IMR-90 (cell line): Measurements from ENCODE around the gene TBC1D23. TPM values are rescaled to one million over a fixed set of nuclear protein-coding genes. Genes with fewer than 3 reads are reported as not detected.

Experiments used
- ATAC-seq: fragments of 200-7000 bp; cut with Tn5 transposase; 2 replicates; pipeline ENCODE4 v1.9.1; 2020; ENCODE audit warnings: low read depth, mild to moderate bottlenecking, moderate library complexity
- BruUV-seq: library from RNA; stranded (reverse); fragments of 400-500 nt; replicated peaks from 2 replicates; lab custom pipeline; 2021; lab: Mats Ljungman, UMichigan
- CTCF ChIA-PET: fragments of 300-600 bp; formaldehyde crosslinking; extraction: SDS; loops from one replicate; lab custom pipeline; 2021; ENCODE audit warnings: antibody characterized with exemption; lab: Yijun Ruan, JAX
- POLR2A ChIA-PET: fragments of 300-600 bp; sonication (Branson Sonifier 250); formaldehyde crosslinking; loops from one replicate; lab custom pipeline; 2022; ENCODE audit warnings: antibody characterized with exemption; ENCODE audit not compliant: unreplicated experiment; lab: Charles Lee
- DNase-seq: peaks from one replicate; pipeline ENCODE4 v3.0.0; 2013
- H2AFZ ChIP-seq: replicated peaks from 2 replicates; pipeline ENCODE3; 2013; ENCODE audit warnings: low read length, mild to moderate bottlenecking; ENCODE audit not compliant: poor library complexity
- H2AK5ac ChIP-seq: 2 replicates; pipeline ENCODE4 v1.6.1; 2013; ENCODE audit warnings: low read depth, low read length, inconsistent platforms
- H2AK9ac ChIP-seq: replicated peaks from 2 replicates; pipeline ENCODE3; 2013; ENCODE audit warnings: mild to moderate bottlenecking, low read depth, low read length, moderate library complexity; ENCODE audit not compliant: poor library complexity
- H2BK120ac ChIP-seq: 2 replicates; pipeline ENCODE4 v1.6.1; 2013; ENCODE audit warnings: low read depth, low read length, inconsistent platforms
- H2BK15ac ChIP-seq: 3 replicates; pipeline ENCODE4 v1.6.1; 2013; ENCODE audit warnings: low read depth, low read length, inconsistent platforms
- H2BK20ac ChIP-seq: 2 replicates; pipeline ENCODE4 v1.6.1; 2013; ENCODE audit warnings: low read depth, mild to moderate bottlenecking, inconsistent platforms, low read length, moderate library complexity
- H2BK5ac ChIP-seq: 2 replicates; pipeline ENCODE4 v1.6.1; 2013; ENCODE audit warnings: mild to moderate bottlenecking, low read depth, low read length, inconsistent platforms; ENCODE audit not compliant: poor library complexity, severe bottlenecking
- H3K14ac ChIP-seq: replicated peaks from 2 replicates; pipeline ENCODE4 v1.6.1; 2013; ENCODE audit warnings: low read depth, low read length, inconsistent platforms
- H3K18ac ChIP-seq: 2 replicates; pipeline ENCODE4 v1.6.1; 2013; ENCODE audit warnings: low read depth, low read length, control low read depth
- H3K23ac ChIP-seq: 2 replicates; pipeline ENCODE4 v1.6.1; 2013; ENCODE audit warnings: low read depth, low read length, inconsistent platforms
- H3K27ac ChIP-seq: 2 replicates; pipeline ENCODE4 v1.5.1; 2013; ENCODE audit warnings: mild to moderate bottlenecking, control low read depth, low read length; ENCODE audit not compliant: insufficient read depth
- H3K27me3 ChIP-seq: 2 replicates; pipeline ENCODE4 v1.6.1; 2013; ENCODE audit warnings: low read length; ENCODE audit not compliant: control insufficient read depth, insufficient read depth
- H3K36me3 ChIP-seq: 2 replicates; pipeline ENCODE4 v1.6.1; 2013; ENCODE audit warnings: low read length, mixed read lengths; ENCODE audit not compliant: control insufficient read depth, insufficient read depth
- H3K4ac ChIP-seq: 2 replicates; pipeline ENCODE4 v1.6.1; 2013; ENCODE audit warnings: low read depth, low read length, inconsistent platforms
- H3K4me1 ChIP-seq: 2 replicates; pipeline ENCODE4 v1.6.1; 2013; ENCODE audit warnings: low read length, mixed read lengths; ENCODE audit not compliant: control insufficient read depth, insufficient read depth
- H3K4me2 ChIP-seq: 2 replicates; pipeline ENCODE4 v1.6.1; 2013; ENCODE audit warnings: low read depth, mild to moderate bottlenecking, control low read depth, low read length, moderate library complexity
- H3K4me3 ChIP-seq: 2 replicates; pipeline ENCODE4 v1.5.1; 2013; ENCODE audit warnings: low read depth, mild to moderate bottlenecking, control low read depth, low read length, moderate library complexity; ENCODE audit not compliant: insufficient read depth
- H3K56ac ChIP-seq: 2 replicates; pipeline ENCODE4 v1.6.1; 2013; ENCODE audit warnings: low read length, inconsistent platforms; ENCODE audit not compliant: insufficient read depth; ENCODE audit errors: extremely low read depth
- H3K79me1 ChIP-seq, 2 experiments: 2 replicates each; pipeline ENCODE4 v1.6.1; 2013; ENCODE audit warnings: low read length in 2 of 2, inconsistent platforms in 1 of 2, low read depth in 1 of 2
- H3K9ac ChIP-seq: 2 replicates; pipeline ENCODE4 v1.6.1; 2013; ENCODE audit warnings: low read depth, low read length, control low read depth
- H3K9me1 ChIP-seq: 2 replicates; pipeline ENCODE4 v1.6.1; 2013; ENCODE audit warnings: low read length, inconsistent platforms; ENCODE audit not compliant: insufficient read depth
- H3K9me3 ChIP-seq: 2 replicates; pipeline ENCODE4 v1.6.1; 2013; ENCODE audit warnings: low read length; ENCODE audit not compliant: control insufficient read depth, insufficient read depth
- H4K20me1 ChIP-seq: 2 replicates; pipeline ENCODE4 v1.6.1; 2013; ENCODE audit warnings: low read length, inconsistent platforms; ENCODE audit not compliant: insufficient read depth
- H4K5ac ChIP-seq: 2 replicates; pipeline ENCODE4 v1.6.1; 2013; ENCODE audit warnings: mild to moderate bottlenecking, low read depth, low read length, control low read depth
- H4K8ac ChIP-seq, 2 experiments: 2 replicates each; pipeline ENCODE4 v1.6.1; 2013; ENCODE audit warnings: low read depth in 2 of 2, low read length in 2 of 2, control low read depth in 1 of 2, inconsistent platforms in 1 of 2
- H4K91ac ChIP-seq: 2 replicates; pipeline ENCODE4 v1.6.1; 2013; ENCODE audit warnings: low read depth, low read length, inconsistent platforms; ENCODE audit not compliant: insufficient read depth
- CHD1 ChIP-seq: IDR thresholded peaks from 2 replicates; pipeline ENCODE4 v1.6.1; 2012; ENCODE audit warnings: low read depth, low read length, improper control_type of control experiment
- CTCF ChIP-seq: conservative IDR thresholded peaks from 2 replicates; pipeline ENCODE4 v1.5.1; 2012; ENCODE audit warnings: mild to moderate bottlenecking, low read depth, low read length, improper control_type of control experiment
- ELK1 ChIP-seq: fragments of 150-350 bp; IDR thresholded peaks from 2 replicates; pipeline ENCODE4 v1.6.1; 2016; ENCODE audit warnings: low read depth, mild to moderate bottlenecking, low read length, moderate library complexity, borderline replicate concordance
- MAFK ChIP-seq: IDR thresholded peaks from 2 replicates; pipeline ENCODE4 v1.6.1; 2012; ENCODE audit warnings: low read depth, low read length, improper control_type of control experiment
- MXI1 ChIP-seq: IDR thresholded peaks from 2 replicates; pipeline ENCODE4 v1.6.1; 2012; ENCODE audit warnings: low read depth, mild to moderate bottlenecking, low read length, moderate library complexity, borderline replicate concordance
- NFE2L2 ChIP-seq: fragments of 150-350 bp; IDR thresholded peaks from 2 replicates; pipeline ENCODE4 v1.6.1; 2016; ENCODE audit warnings: low read depth, mild to moderate bottlenecking, low read length
- POLR2A ChIP-seq: IDR thresholded peaks from 2 replicates; pipeline ENCODE4 v1.6.1; 2012; ENCODE audit warnings: mild to moderate bottlenecking, low read depth, low read length
- RAD21 ChIP-seq: IDR thresholded peaks from 2 replicates; pipeline ENCODE4 v1.6.1; 2012; ENCODE audit warnings: low read length, improper control_type of control experiment
- SMC3 ChIP-seq: fragments of 150-350 bp; IDR thresholded peaks from 2 replicates; pipeline ENCODE4 v1.6.1; 2016; ENCODE audit warnings: low read depth, mild to moderate bottlenecking, antibody characterized with exemption, low read length, moderate library complexity
- USF2 ChIP-seq: fragments of 150-350 bp; IDR thresholded peaks from 2 replicates; pipeline ENCODE4 v1.6.1; 2017; ENCODE audit warnings: mild to moderate bottlenecking, antibody characterized with exemption, low read length, low read depth
- WGBS, 2 experiments: methylation state at CpG; one replicate each; pipeline versions ENCODE4 v1.1.5 to v1.1.7; 2013; ENCODE audit warnings: missing lambda C conversion rate in 2 of 2; ENCODE audit not compliant: insufficient read length in 1 of 2; ENCODE audit errors: extremely low coverage in 2 of 2; 5-methylcytosine and 5-hydroxymethylcytosine counted together
- dilution Hi-C: fragments of 300-500 bp; cut with HindIII; formaldehyde crosslinking; loops from one replicate; pipeline ENCODE4 v1.14.3; 2018; ENCODE audit warnings: low sequenced_read_pairs; ENCODE audit not compliant: unreplicated experiment
- in situ Hi-C: fragments of 300-500 bp; cut with MboI; formaldehyde crosslinking; loops from 3 replicates; pipeline ENCODE4 v1.14.3; 2019; ENCODE audit warnings: low sequenced_read_pairs, inconsistent platforms, mixed read lengths
- intact Hi-C: fragments of 100-400 bp; cut with micrococcal nuclease; formaldehyde crosslinking; loops from 2 replicates; pipeline ENCODE4 v1.10.0; 2022
- polyA plus RNA-seq, 3 experiments: library from polyadenylated mRNA; depleted of rRNA; stranded (reverse); fragments of >200 nt; gene quantifications; 2 replicates each; pipeline ENCODE4 v1.2.3, GENCODE V29; 2012; ENCODE audit warnings: low replicate concordance in 1 of 3
- total RNA-seq: library from RNA; depleted of rRNA; stranded (reverse); fragments of >200 nt; gene quantifications from 2 replicates; pipeline ENCODE4 v1.2.3, GENCODE V29; 2012

The TBC1D23 gene
- total and polyA plus RNA-seq, 2 of the 4 experiments (the other 2 are of a cell fraction): 21.2 to 67.0 TPM

- no peak for TF ChIP-seq NFE2L2
- TF ChIP-seq CHD1: no peak
- TF ChIP-seq POLR2A: no peak
- 0 out of 2 replicates have a peak, but pooled peaks have one; percentile 25 for TF ChIP-seq MAFK
Measured at GRCh38 chr3:100269410-100270214, 8.8 kb downstream of the TBC1D23 start (continued).

- Histone ChIP-seq H3K14ac (peak overlapping the region; percentile 53), H3K4me2 (peak overlapping the region; percentile 81; the same call in 1 of the 2 replicates), H3K4ac (peak overlapping the region; percentile 80; the same call in 1 of the 2 replicates), H2BK120ac (peak overlapping the region; percentile 83), H2BK20ac (peak overlapping the region; percentile 89), H4K20me1 (peaks cover 9% of the 10 kb centered on the region; the same call in 1 of the 2 replicates), H3K56ac (peak overlapping the region; percentile 68; the same call in 1 of the 2 replicates), H3K23ac (peak overlapping the region; percentile 75; the same call in 1 of the 2 replicates), H4K8ac (peak overlapping the region in 1 of 2 experiments; percentile 68; a peak in 2 of 4 replicates), H2AK5ac (peak overlapping the region; percentile 2; the same call in 1 of the 2 replicates), H3K79me1 (peaks cover 12 to 42% of the 10 kb centered on the region in 2 experiments), H3K4me1 (peaks cover 4% of the 10 kb centered on the region; the same call in 1 of the 2 replicates), H3K9me3 (no peaks in the 10 kb centered on the region), H2AFZ (no peak overlapping the region), H2BK15ac (peak overlapping the region; percentile 16; the same call in 1 of the 3 replicates), H4K91ac (peak overlapping the region; percentile 54), H3K36me3 (no peaks in the 10 kb centered on the region), H4K5ac (peak overlapping the region; percentile 50; the same call in 1 of the 2 replicates), H3K9me1 (peaks cover 4% of the 10 kb centered on the region), H3K27me3 (no peaks in the 10 kb centered on the region), H3K9ac (peak overlapping the region; percentile 28; the same call in 1 of the 2 replicates), H2AK9ac (no peak overlapping the region), H3K18ac (peak overlapping the region; percentile 80; the same call in 1 of the 2 replicates), H3K4me3 (peak overlapping the region; percentile 8; the same call in 1 of the 2 replicates), H3K27ac (peak overlapping the region; percentile 14; the same call in 1 of the 2 replicates), H2BK5ac (peak overlapping the region; percentile 99)
- no TSS peak for BruUV-seq
- ATAC-seq: no peak
- 38% methylated on average over 1 of the region's 2 CpGs; no CpG with 5 or more reads in 1 of the 2 experiments for WGBS, 2 experiments
- intact Hi-C loops: no loop called here
- DNase-seq: no peak
- in situ Hi-C loops: no loop called here
- CTCF ChIA-PET: interaction anchor here (0.6 kb wide), 1 partner anchor 53 kb away, joined by 5 read pairs; no protein-coding TSS in a partner anchor
- POLR2A ChIA-PET: interaction anchor here (0.5 to 1.0 kb wide), 2 partner anchors 10 to 115 kb away, joined by 3 to 5 read pairs; partner anchors contain the start of gene TBC1D23
- dilution Hi-C loops: no loop called here
- no peak for TF ChIP-seq USF2
- TF ChIP-seq ELK1: no peak
- no peak for TF ChIP-seq CHD1
- TF ChIP-seq RAD21: no peak
- no peak for TF ChIP-seq MXI1
- no peak for TF ChIP-seq SMC3
- TF ChIP-seq CTCF: no peak
Measured at GRCh38 chr3:100270215-100270583, 9.4 kb downstream of the TBC1D23 start.
